Left colon (tissue), 2 donors: Measurements from ENCODE around the gene MITF. TPM values are rescaled to one million over a fixed set of nuclear protein-coding genes. Genes with fewer than 3 reads are reported as not detected.
A peak's percentile ranks its signal among the peaks of the same experiment; 100 is the strongest.

Experiments used
- ATAC-seq: fragments of 200-7000 bp; cut with Tn5 transposase; one replicate; pipeline ENCODE4 v1.9.1; 2020; ENCODE audit warnings: mild to moderate bottlenecking, moderate library complexity
- DNase-seq, 2 donors: peaks; one replicate each; pipeline ENCODE4 v3.0.0-alpha.2; 2020
- intact Hi-C, 2 donors: fragments of 100-400 bp; cut with DNase I in 1 of 2; cut with micrococcal nuclease in 1 of 2; formaldehyde crosslinking; loops; one replicate each; pipeline versions ENCODE4 v1.11.2 to v1.14.0; 2022; cut with DNase I, micrococcal nuclease
- total RNA-seq, 2 donors: library from RNA; stranded (reverse); fragmentation: NEBNext Ultra II Directional; extraction: Animal tissue kit (Norgen Biotek cat#: 25700); gene quantifications; one replicate each; pipeline ENCODE4 v1.2.1, GENCODE V29; 2021
- donor health status: DM: no; HTN: no; CAD: no.
- donor health status: DM: yes; HTN: yes; CAD: no.

MITF gene
- total RNA-seq, 2 donors from 2014 or later: 3.6 to 9.3 TPM

- ATAC-seq (no peak), DNase-seq (no peak)
- intact Hi-C loops: no loop called here
Observed at GRCh38 chr3:69723389-69723788, 15.9 kb upstream of the MITF start.

- intact Hi-C loops: no loop called here
- DNase-seq (no peak), ATAC-seq (no peak)
Observed at GRCh38 chr3:69724722-69725435, 14.4 kb upstream of the MITF start.

GRCh38 chr3:69725994-69726571 lies 13.2 kb upstream of the MITF start:
- intact Hi-C loops: no loop called here
- ATAC-seq (no peak), DNase-seq (no peak)

GRCh38 chr3:69729147-69729919 lies 9.9 kb upstream of the MITF start:
- no peak for DNase-seq
- ATAC-seq: no peak
- intact Hi-C loops: no loop called here

- DNase-seq (no peak), ATAC-seq (no peak)
- intact Hi-C loops: no loop called here
Observed at GRCh38 chr3:69731080-69731479, 8.2 kb upstream of the MITF start.

GRCh38 chr3:69735893-69736292 lies 3.4 kb upstream of the MITF start:
- DNase-seq: no peak
- intact Hi-C loops: no loop called here
- no peak for ATAC-seq

- DNase-seq (no peak), ATAC-seq (no peak)
- intact Hi-C loops: no loop called here
Observed at GRCh38 chr3:69737392-69737791, 1.9 kb upstream of the MITF start.

GRCh38 chr3:69738315-69738714 lies 949 bp upstream of the MITF start:
- no peak for ATAC-seq
- intact Hi-C loops: no loop called here
- no peak for DNase-seq

- intact Hi-C loops: no loop called here
- ATAC-seq: no peak
Observed at GRCh38 chr3:69738859-69739203, 433 bp upstream of the MITF start.

GRCh38 chr3:69740103-69741021 lies 1.1 kb downstream of the MITF start:
- peak; percentile 43 to 69 for DNase-seq
- ATAC-seq: peak; percentile 61
- intact Hi-C loops: no loop called here

More at GRCh38 chr3:69738859-69739203, 433 bp upstream of the MITF start:
- DNase-seq: no peak

GRCh38 chr3:69741032-69741767 lies 1.9 kb downstream of the MITF start:
- ATAC-seq: no peak
- no peak for DNase-seq
- intact Hi-C loops: no loop called here

- no peak for ATAC-seq
- intact Hi-C loops: no loop called here
- DNase-seq: no peak
Observed at GRCh38 chr3:69742391-69742790, 3.1 kb downstream of the MITF start.

- intact Hi-C loops: no loop called here
- DNase-seq: no peak
- no peak for ATAC-seq
Observed at GRCh38 chr3:69743975-69744906, 5.0 kb downstream of the MITF start.

- intact Hi-C loops: no loop called here
- no peak for DNase-seq
- ATAC-seq: no peak
Observed at GRCh38 chr3:69745505-69745904, 6.2 kb downstream of the MITF start.

- ATAC-seq (no peak), DNase-seq (no peak)
- intact Hi-C loops: no loop called here
Observed at GRCh38 chr3:69746119-69746518, 6.9 kb downstream of the MITF start.

GRCh38 chr3:69747511-69748258 lies 8.4 kb downstream of the MITF start:
- ATAC-seq (no peak), DNase-seq (no peak)
- intact Hi-C loops: no loop called here

GRCh38 chr3:69748503-69748902 lies 9.2 kb downstream of the MITF start:
- no peak for ATAC-seq

More at GRCh38 chr3:69748503-69748902, 9.2 kb downstream of the MITF start:
- no peak for DNase-seq
- intact Hi-C loops: no loop called here
